Measurements from ENCODE around the gene PNKP.

The PNKP gene

GRCh38 chr19:49859682-49860335 lies 7.6 kb downstream of the PNKP start:
- in situ Hi-C loops (cut with MboI; ENCODE audit: low pct_unique_long_range_greater_than_20kb, low sequenced_read_pairs, unreplicated experiment): no loop called here
- DNase-seq (ENCODE audit: low spot score): no peak

GRCh38 chr19:49858088-49858985 lies 9.0 kb downstream of the PNKP start:
- DNase-seq (ENCODE audit: low spot score): no peak
- TF ChIP-seq CTCF (IDR thresholded peaks at IDR 0.05; ENCODE audit: extremely low read depth, insufficient read depth, missing control alignments): no peak
- in situ Hi-C loops (cut with MboI; ENCODE audit: low pct_unique_long_range_greater_than_20kb, low sequenced_read_pairs, unreplicated experiment): no loop called here

More at GRCh38 chr19:49859682-49860335, 7.6 kb downstream of the PNKP start:
- TF ChIP-seq CTCF (IDR thresholded peaks at IDR 0.05; ENCODE audit: extremely low read depth, insufficient read depth, missing control alignments): no peak

- in situ Hi-C loops (cut with MboI; ENCODE audit: low pct_unique_long_range_greater_than_20kb, low sequenced_read_pairs, unreplicated experiment): no loop called here
- no peak for TF ChIP-seq CTCF (IDR thresholded peaks at IDR 0.05; ENCODE audit: extremely low read depth, insufficient read depth, missing control alignments)
- DNase-seq (ENCODE audit: low spot score): no peak
Observed at GRCh38 chr19:49857838-49858087, 9.6 kb downstream of the PNKP start.

- in situ Hi-C loops (cut with MboI; ENCODE audit: low pct_unique_long_range_greater_than_20kb, low sequenced_read_pairs, unreplicated experiment): no loop called here
- DNase-seq (ENCODE audit: low spot score): no peak
- no peak for TF ChIP-seq CTCF (IDR thresholded peaks at IDR 0.05; ENCODE audit: extremely low read depth, insufficient read depth, missing control alignments)
Observed at GRCh38 chr19:49857061-49857837, 10.1 kb downstream of the PNKP start.

- DNase-seq (ENCODE audit: low spot score): no peak
- TF ChIP-seq CTCF (IDR thresholded peaks at IDR 0.05; ENCODE audit: extremely low read depth, insufficient read depth, missing control alignments): no peak
- in situ Hi-C loops (cut with MboI; ENCODE audit: low pct_unique_long_range_greater_than_20kb, low sequenced_read_pairs, unreplicated experiment): no loop called here
Observed at GRCh38 chr19:49856574-49857021, 10.8 kb downstream of the PNKP start.
